IMR-90 (cell line): Measurements from ENCODE around the gene SIPA1. TPM values are rescaled to one million over a fixed set of nuclear protein-coding genes. Genes with fewer than 3 reads are reported as not detected.

ENCODE experiments used
- ATAC-seq: fragments of 200-7000 bp; cut with Tn5 transposase; 2 replicates; pipeline ENCODE4 v1.9.1; 2020; ENCODE audit warnings: low read depth, mild to moderate bottlenecking, moderate library complexity
- BruUV-seq: library from RNA; stranded (reverse); fragments of 400-500 nt; replicated peaks from 2 replicates; lab custom pipeline; 2021; lab: Mats Ljungman, UMichigan
- CTCF ChIA-PET: fragments of 300-600 bp; formaldehyde crosslinking; extraction: SDS; loops from one replicate; lab custom pipeline; 2021; ENCODE audit warnings: antibody characterized with exemption; lab: Yijun Ruan, JAX
- POLR2A ChIA-PET: fragments of 300-600 bp; sonication (Branson Sonifier 250); formaldehyde crosslinking; loops from one replicate; lab custom pipeline; 2022; ENCODE audit warnings: antibody characterized with exemption; ENCODE audit not compliant: unreplicated experiment; lab: Charles Lee
- DNase-seq: peaks from one replicate; pipeline ENCODE4 v3.0.0; 2013
- H2AFZ ChIP-seq: replicated peaks from 2 replicates; pipeline ENCODE3; 2013; ENCODE audit warnings: low read length, mild to moderate bottlenecking; ENCODE audit not compliant: poor library complexity
- H2AK5ac ChIP-seq: 2 replicates; pipeline ENCODE4 v1.6.1; 2013; ENCODE audit warnings: low read depth, low read length, inconsistent platforms
- H2AK9ac ChIP-seq: replicated peaks from 2 replicates; pipeline ENCODE3; 2013; ENCODE audit warnings: mild to moderate bottlenecking, low read depth, low read length, moderate library complexity; ENCODE audit not compliant: poor library complexity
- H2BK120ac ChIP-seq: 2 replicates; pipeline ENCODE4 v1.6.1; 2013; ENCODE audit warnings: low read depth, low read length, inconsistent platforms
- H2BK15ac ChIP-seq: 3 replicates; pipeline ENCODE4 v1.6.1; 2013; ENCODE audit warnings: low read depth, low read length, inconsistent platforms
- H2BK20ac ChIP-seq: 2 replicates; pipeline ENCODE4 v1.6.1; 2013; ENCODE audit warnings: low read depth, mild to moderate bottlenecking, inconsistent platforms, low read length, moderate library complexity
- H2BK5ac ChIP-seq: 2 replicates; pipeline ENCODE4 v1.6.1; 2013; ENCODE audit warnings: mild to moderate bottlenecking, low read depth, low read length, inconsistent platforms; ENCODE audit not compliant: poor library complexity, severe bottlenecking
- H3K14ac ChIP-seq: replicated peaks from 2 replicates; pipeline ENCODE4 v1.6.1; 2013; ENCODE audit warnings: low read depth, low read length, inconsistent platforms
- H3K18ac ChIP-seq: 2 replicates; pipeline ENCODE4 v1.6.1; 2013; ENCODE audit warnings: low read depth, low read length, control low read depth
- H3K23ac ChIP-seq: 2 replicates; pipeline ENCODE4 v1.6.1; 2013; ENCODE audit warnings: low read depth, low read length, inconsistent platforms
- H3K27ac ChIP-seq: 2 replicates; pipeline ENCODE4 v1.5.1; 2013; ENCODE audit warnings: mild to moderate bottlenecking, control low read depth, low read length; ENCODE audit not compliant: insufficient read depth
- H3K27me3 ChIP-seq: 2 replicates; pipeline ENCODE4 v1.6.1; 2013; ENCODE audit warnings: low read length; ENCODE audit not compliant: control insufficient read depth, insufficient read depth
- H3K36me3 ChIP-seq: 2 replicates; pipeline ENCODE4 v1.6.1; 2013; ENCODE audit warnings: low read length, mixed read lengths; ENCODE audit not compliant: control insufficient read depth, insufficient read depth
- H3K4ac ChIP-seq: 2 replicates; pipeline ENCODE4 v1.6.1; 2013; ENCODE audit warnings: low read depth, low read length, inconsistent platforms
- H3K4me1 ChIP-seq: 2 replicates; pipeline ENCODE4 v1.6.1; 2013; ENCODE audit warnings: low read length, mixed read lengths; ENCODE audit not compliant: control insufficient read depth, insufficient read depth
- H3K4me2 ChIP-seq: 2 replicates; pipeline ENCODE4 v1.6.1; 2013; ENCODE audit warnings: low read depth, mild to moderate bottlenecking, control low read depth, low read length, moderate library complexity
- H3K4me3 ChIP-seq: 2 replicates; pipeline ENCODE4 v1.5.1; 2013; ENCODE audit warnings: low read depth, mild to moderate bottlenecking, control low read depth, low read length, moderate library complexity; ENCODE audit not compliant: insufficient read depth
- H3K56ac ChIP-seq: 2 replicates; pipeline ENCODE4 v1.6.1; 2013; ENCODE audit warnings: low read length, inconsistent platforms; ENCODE audit not compliant: insufficient read depth; ENCODE audit errors: extremely low read depth
- H3K79me1 ChIP-seq, 2 experiments: 2 replicates each; pipeline ENCODE4 v1.6.1; 2013; ENCODE audit warnings: low read length in 2 of 2, inconsistent platforms in 1 of 2, low read depth in 1 of 2
- H3K9ac ChIP-seq: 2 replicates; pipeline ENCODE4 v1.6.1; 2013; ENCODE audit warnings: low read depth, low read length, control low read depth
- H3K9me1 ChIP-seq: 2 replicates; pipeline ENCODE4 v1.6.1; 2013; ENCODE audit warnings: low read length, inconsistent platforms; ENCODE audit not compliant: insufficient read depth
- H3K9me3 ChIP-seq: 2 replicates; pipeline ENCODE4 v1.6.1; 2013; ENCODE audit warnings: low read length; ENCODE audit not compliant: control insufficient read depth, insufficient read depth
- H4K20me1 ChIP-seq: 2 replicates; pipeline ENCODE4 v1.6.1; 2013; ENCODE audit warnings: low read length, inconsistent platforms; ENCODE audit not compliant: insufficient read depth
- H4K5ac ChIP-seq: 2 replicates; pipeline ENCODE4 v1.6.1; 2013; ENCODE audit warnings: mild to moderate bottlenecking, low read depth, low read length, control low read depth
- H4K8ac ChIP-seq, 2 experiments: 2 replicates each; pipeline ENCODE4 v1.6.1; 2013; ENCODE audit warnings: low read depth in 2 of 2, low read length in 2 of 2, control low read depth in 1 of 2, inconsistent platforms in 1 of 2
- H4K91ac ChIP-seq: 2 replicates; pipeline ENCODE4 v1.6.1; 2013; ENCODE audit warnings: low read depth, low read length, inconsistent platforms; ENCODE audit not compliant: insufficient read depth
- BHLHE40 ChIP-seq: fragments of 150-350 bp; IDR thresholded peaks from 2 replicates; pipeline ENCODE4 v1.6.1; 2016; ENCODE audit warnings: mild to moderate bottlenecking, low read depth, low read length
- CEBPB ChIP-seq: IDR thresholded peaks from 2 replicates; pipeline ENCODE4 v1.6.1; 2012; ENCODE audit warnings: low read depth, low read length, improper control_type of control experiment
- CHD1 ChIP-seq: IDR thresholded peaks from 2 replicates; pipeline ENCODE4 v1.6.1; 2012; ENCODE audit warnings: low read depth, low read length, improper control_type of control experiment
- FOS ChIP-seq: fragments of 150-350 bp; IDR thresholded peaks from 2 replicates; pipeline ENCODE4 v1.6.1; 2016; ENCODE audit warnings: low read depth, low read length
- MAFK ChIP-seq: IDR thresholded peaks from 2 replicates; pipeline ENCODE4 v1.6.1; 2012; ENCODE audit warnings: low read depth, low read length, improper control_type of control experiment
- MAZ ChIP-seq: IDR thresholded peaks from 2 replicates; pipeline ENCODE4 v1.6.1; 2012; ENCODE audit warnings: low read depth, mild to moderate bottlenecking, low read length, improper control_type of control experiment, moderate library complexity, borderline replicate concordance
- MXI1 ChIP-seq: IDR thresholded peaks from 2 replicates; pipeline ENCODE4 v1.6.1; 2012; ENCODE audit warnings: low read depth, mild to moderate bottlenecking, low read length, moderate library complexity, borderline replicate concordance
- NFE2L2 ChIP-seq: fragments of 150-350 bp; IDR thresholded peaks from 2 replicates; pipeline ENCODE4 v1.6.1; 2016; ENCODE audit warnings: low read depth, mild to moderate bottlenecking, low read length
- POLR2A ChIP-seq: IDR thresholded peaks from 2 replicates; pipeline ENCODE4 v1.6.1; 2012; ENCODE audit warnings: mild to moderate bottlenecking, low read depth, low read length
- RAD21 ChIP-seq: IDR thresholded peaks from 2 replicates; pipeline ENCODE4 v1.6.1; 2012; ENCODE audit warnings: low read length, improper control_type of control experiment
- RCOR1 ChIP-seq: IDR thresholded peaks from 2 replicates; pipeline ENCODE4 v1.6.1; 2012; ENCODE audit warnings: mild to moderate bottlenecking, low read length, improper control_type of control experiment; ENCODE audit not compliant: insufficient replicate concordance
- RFX5 ChIP-seq: IDR thresholded peaks from 2 replicates; pipeline ENCODE4 v1.8.0; 2012; ENCODE audit warnings: low read depth, mild to moderate bottlenecking, low read length, moderate library complexity
- SMC3 ChIP-seq: fragments of 150-350 bp; IDR thresholded peaks from 2 replicates; pipeline ENCODE4 v1.6.1; 2016; ENCODE audit warnings: low read depth, mild to moderate bottlenecking, antibody characterized with exemption, low read length, moderate library complexity
- USF2 ChIP-seq: fragments of 150-350 bp; IDR thresholded peaks from 2 replicates; pipeline ENCODE4 v1.6.1; 2017; ENCODE audit warnings: mild to moderate bottlenecking, antibody characterized with exemption, low read length, low read depth
- WGBS, 2 experiments: methylation state at CpG; one replicate each; pipeline versions ENCODE4 v1.1.5 to v1.1.7; 2013; ENCODE audit warnings: missing lambda C conversion rate in 2 of 2; ENCODE audit not compliant: insufficient read length in 1 of 2; ENCODE audit errors: extremely low coverage in 2 of 2; 5-methylcytosine and 5-hydroxymethylcytosine counted together
- dilution Hi-C: fragments of 300-500 bp; cut with HindIII; formaldehyde crosslinking; loops from one replicate; pipeline ENCODE4 v1.14.3; 2018; ENCODE audit warnings: low sequenced_read_pairs; ENCODE audit not compliant: unreplicated experiment
- in situ Hi-C: fragments of 300-500 bp; cut with MboI; formaldehyde crosslinking; loops from 3 replicates; pipeline ENCODE4 v1.14.3; 2019; ENCODE audit warnings: low sequenced_read_pairs, inconsistent platforms, mixed read lengths
- intact Hi-C: fragments of 100-400 bp; cut with micrococcal nuclease; formaldehyde crosslinking; loops from 2 replicates; pipeline ENCODE4 v1.10.0; 2022
- polyA plus RNA-seq, 3 experiments: library from polyadenylated mRNA; depleted of rRNA; stranded (reverse); fragments of >200 nt; gene quantifications; 2 replicates each; pipeline ENCODE4 v1.2.3, GENCODE V29; 2012; ENCODE audit warnings: low replicate concordance in 1 of 3
- total RNA-seq: library from RNA; depleted of rRNA; stranded (reverse); fragments of >200 nt; gene quantifications from 2 replicates; pipeline ENCODE4 v1.2.3, GENCODE V29; 2012
- TF ChIP-seq, protein P1 (sequence below): conservative IDR thresholded peaks from 2 replicates; pipeline ENCODE4 v1.5.1; 2012; ENCODE audit warnings: mild to moderate bottlenecking, low read depth, low read length, improper control_type of control experiment

The SIPA1 gene
- total and polyA plus RNA-seq, 2 of the 4 experiments (the other 2 are of a cell fraction): 10.6 to 39.7 TPM

- CTCF ChIA-PET: no interaction called here
- Histone ChIP-seq H2AK5ac (no peak overlapping the region), H2BK120ac (no peak overlapping the region), H3K4me1 (peaks cover 18% of the 10 kb centered on the region), H3K36me3 (peaks cover 33% of the 10 kb centered on the region), H2BK5ac (no peak overlapping the region), H3K9ac (no peak overlapping the region), H2BK15ac (no peak overlapping the region), H3K79me1 (peaks cover 16 to 30% of the 10 kb centered on the region in 2 experiments; a peak in 3 of 4 replicates), H2BK20ac (no peak overlapping the region), H4K20me1 (peaks cover 4% of the 10 kb centered on the region; the same call in 1 of the 2 replicates), H3K4me3 (no peak overlapping the region), H2AFZ (no peak overlapping the region), H2AK9ac (peak overlapping the region; percentile 48), H3K27ac (no peak overlapping the region), H3K23ac (no peak overlapping the region), H3K9me3 (no peaks in the 10 kb centered on the region), H3K14ac (no peak overlapping the region), H4K5ac (no peak overlapping the region), H3K18ac (no peak overlapping the region), H3K4me2 (no peak overlapping the region), H4K91ac (no peak overlapping the region), H3K4ac (no peak overlapping the region), H4K8ac (no peak overlapping the region), H3K27me3 (no peaks in the 10 kb centered on the region), H3K9me1 (peaks cover 18% of the 10 kb centered on the region), H3K56ac (no peak overlapping the region)
- WGBS, 2 experiments: 65% methylated on average over 4 of the region's 20 CpGs; no CpG with 5 or more reads in 1 of the 2 experiments
- in situ Hi-C loops: no loop called here
- dilution Hi-C loops: no loop called here
- no TSS peak for BruUV-seq
- intact Hi-C loops: no loop called here
- ATAC-seq (no peak), DNase-seq (no peak)
- POLR2A ChIA-PET: no interaction called here
- TF ChIP-seq CEBPB (no peak), POLR2A (no peak), MAFK (no peak), NFE2L2 (no peak), USF2 (no peak), RAD21 (no peak), SMC3 (no peak), BHLHE40 (no peak), RCOR1 (no peak), CHD1 (no peak), FOS (no peak), MXI1 (no peak), RFX5 (no peak), MAZ (no peak)
- TF ChIP-seq, protein P1, sequence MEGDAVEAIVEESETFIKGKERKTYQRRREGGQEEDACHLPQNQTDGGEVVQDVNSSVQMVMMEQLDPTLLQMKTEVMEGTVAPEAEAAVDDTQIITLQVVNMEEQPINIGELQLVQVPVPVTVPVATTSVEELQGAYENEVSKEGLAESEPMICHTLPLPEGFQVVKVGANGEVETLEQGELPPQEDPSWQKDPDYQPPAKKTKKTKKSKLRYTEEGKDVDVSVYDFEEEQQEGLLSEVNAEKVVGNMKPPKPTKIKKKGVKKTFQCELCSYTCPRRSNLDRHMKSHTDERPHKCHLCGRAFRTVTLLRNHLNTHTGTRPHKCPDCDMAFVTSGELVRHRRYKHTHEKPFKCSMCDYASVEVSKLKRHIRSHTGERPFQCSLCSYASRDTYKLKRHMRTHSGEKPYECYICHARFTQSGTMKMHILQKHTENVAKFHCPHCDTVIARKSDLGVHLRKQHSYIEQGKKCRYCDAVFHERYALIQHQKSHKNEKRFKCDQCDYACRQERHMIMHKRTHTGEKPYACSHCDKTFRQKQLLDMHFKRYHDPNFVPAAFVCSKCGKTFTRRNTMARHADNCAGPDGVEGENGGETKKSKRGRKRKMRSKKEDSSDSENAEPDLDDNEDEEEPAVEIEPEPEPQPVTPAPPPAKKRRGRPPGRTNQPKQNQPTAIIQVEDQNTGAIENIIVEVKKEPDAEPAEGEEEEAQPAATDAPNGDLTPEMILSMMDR: no peak
Observed at GRCh38 chr11:65650547-65651338, 12.8 kb downstream of the SIPA1 start.
